Kidney tubule cell (primary cell): ENCODE data around the gene SH3RF3.
A peak's percentile ranks its signal among the peaks of the same experiment; 100 is the strongest.

Experiments
- DNase-seq: peaks from one replicate; pipeline ENCODE4 v3.0.0-alpha.2; 2018; ENCODE audit warnings: low spot score

SH3RF3 gene

DNA sequence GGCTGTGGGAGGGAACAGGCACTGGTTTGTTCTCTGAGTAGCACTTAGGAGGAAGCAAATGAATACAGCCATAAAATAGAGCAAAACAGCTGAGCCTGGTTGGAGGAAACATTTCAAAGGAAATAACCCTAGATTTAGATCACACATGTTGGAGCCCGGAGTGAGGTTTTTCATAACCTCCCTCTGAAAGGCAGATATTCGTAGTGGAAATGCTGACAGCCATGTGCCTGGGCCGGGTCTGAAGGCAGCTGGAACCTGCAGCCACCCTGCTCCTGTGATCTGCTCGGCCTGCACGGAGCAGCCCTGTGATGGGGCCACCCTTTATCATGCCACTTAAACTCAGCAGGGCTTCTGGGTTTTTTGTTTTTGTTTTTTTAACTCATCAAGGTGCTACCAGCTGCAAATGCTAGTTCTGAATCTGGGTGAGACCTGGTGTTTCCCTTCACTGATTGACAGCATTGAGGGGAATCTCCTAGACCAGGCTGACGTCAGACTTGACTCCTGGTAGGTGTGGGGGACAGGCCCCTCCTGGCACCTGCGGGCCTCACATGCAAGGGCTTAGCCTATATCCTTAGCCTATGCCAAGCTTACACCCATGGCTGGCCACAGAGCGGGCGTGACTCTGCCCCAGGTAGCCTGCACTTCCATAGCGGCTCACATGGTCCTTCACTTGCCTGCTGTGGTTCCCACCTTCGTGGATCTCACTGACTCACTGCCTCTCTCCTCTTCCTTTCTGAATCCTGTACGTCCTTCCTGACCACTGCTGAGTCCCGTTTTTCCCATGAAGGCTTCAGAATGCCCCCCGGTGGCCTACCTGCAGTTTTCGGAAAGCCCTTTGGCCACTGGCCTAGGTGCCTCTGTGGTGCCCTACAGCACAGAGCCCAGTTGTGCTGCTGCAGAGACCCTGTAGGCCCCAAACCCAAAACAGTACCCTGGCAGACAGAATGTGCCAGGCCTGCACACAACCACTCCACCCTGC is 267.5 kb downstream of the SH3RF3 start:
- no peak for DNase-seq

DNA sequence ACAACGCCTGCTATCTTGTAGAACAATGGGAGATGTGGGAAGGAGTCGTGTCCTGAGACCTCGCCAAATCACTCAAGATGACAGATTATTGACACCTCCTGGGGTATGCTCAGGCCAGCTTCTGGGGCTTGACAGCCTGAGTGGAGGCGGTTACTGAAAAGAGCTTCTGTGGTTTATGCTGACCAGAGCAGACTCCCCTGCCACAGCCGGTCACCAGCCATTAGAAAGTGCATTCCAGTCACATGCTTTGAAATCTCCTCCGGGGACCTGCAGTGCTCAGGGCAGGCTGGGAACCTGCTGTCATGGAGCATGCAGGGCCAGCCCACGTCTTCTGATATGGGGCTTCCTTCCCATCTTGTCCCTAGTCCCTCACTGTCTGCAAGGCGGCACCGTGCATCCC is 268.9 kb downstream of the SH3RF3 start:
- no peak for DNase-seq

DNA sequence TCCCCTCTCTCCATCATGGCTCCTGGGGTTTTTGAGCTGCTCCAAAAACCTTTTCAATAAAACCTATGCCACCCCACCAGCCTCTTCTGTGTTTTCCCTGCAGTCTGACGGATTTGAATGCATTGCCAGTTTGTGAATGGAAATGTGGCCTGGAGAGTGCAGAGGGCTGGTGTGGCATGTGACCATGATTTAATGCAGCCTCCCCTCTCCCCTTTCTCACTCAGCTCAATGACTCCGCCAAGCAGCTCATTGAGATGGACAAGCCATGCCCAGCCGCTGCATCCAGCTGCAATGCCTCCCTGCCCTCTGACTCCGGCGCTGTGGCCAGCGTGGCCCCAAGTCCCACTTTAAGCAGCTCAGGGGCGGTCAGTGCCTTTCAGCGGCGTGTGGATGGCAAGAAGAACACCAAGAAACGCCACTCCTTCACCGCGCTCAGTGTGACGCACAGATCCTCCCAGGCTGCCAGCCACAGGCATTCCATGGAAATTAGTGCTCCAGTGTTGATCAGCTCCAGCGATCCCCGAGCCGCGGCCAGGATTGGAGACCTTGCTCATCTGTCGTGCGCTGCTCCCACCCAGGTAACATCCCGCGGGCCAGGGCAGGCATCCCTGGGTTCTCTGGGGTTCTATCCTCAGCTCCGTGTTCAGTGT is 269.5 kb downstream of the SH3RF3 start:
- peak; percentile 38 for DNase-seq

DNA sequence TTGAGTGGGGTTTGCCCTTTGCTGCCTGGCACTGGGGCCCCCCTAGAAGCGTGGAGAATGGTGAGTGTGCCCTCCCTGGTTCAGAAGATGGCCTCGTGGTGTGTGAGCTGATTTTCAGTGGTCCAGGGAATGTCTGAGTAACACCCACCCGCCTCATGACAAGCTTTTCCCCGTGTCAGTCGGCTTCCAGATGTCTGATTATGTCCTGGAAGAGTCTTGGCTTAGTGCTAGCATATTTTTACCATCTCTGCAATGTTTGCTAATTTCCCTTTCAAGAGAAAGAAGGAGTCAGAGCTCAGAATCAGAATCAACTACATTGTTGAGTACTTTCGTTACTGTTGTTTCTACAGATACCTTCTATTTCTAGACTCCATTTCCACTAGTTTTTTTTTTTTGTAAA is 270.1 kb downstream of the SH3RF3 start:
- no peak for DNase-seq

DNA sequence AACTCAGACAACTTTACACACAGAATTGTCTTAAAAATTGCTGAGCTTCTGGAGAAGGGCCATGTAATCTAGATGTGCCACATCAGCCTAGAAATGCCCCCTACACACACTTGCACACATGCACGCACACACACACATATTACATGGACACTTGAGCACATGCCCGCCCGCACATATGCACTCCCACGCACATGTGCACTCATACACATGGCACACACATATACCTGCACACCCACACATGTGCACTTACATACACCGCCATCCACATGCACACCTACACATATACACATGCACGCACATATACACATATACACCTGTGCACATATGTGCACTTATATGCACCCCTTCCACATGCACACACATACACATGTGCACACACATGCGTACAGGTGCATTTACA is 271.1 kb downstream of the SH3RF3 start:
- DNase-seq, result no peak

DNA sequence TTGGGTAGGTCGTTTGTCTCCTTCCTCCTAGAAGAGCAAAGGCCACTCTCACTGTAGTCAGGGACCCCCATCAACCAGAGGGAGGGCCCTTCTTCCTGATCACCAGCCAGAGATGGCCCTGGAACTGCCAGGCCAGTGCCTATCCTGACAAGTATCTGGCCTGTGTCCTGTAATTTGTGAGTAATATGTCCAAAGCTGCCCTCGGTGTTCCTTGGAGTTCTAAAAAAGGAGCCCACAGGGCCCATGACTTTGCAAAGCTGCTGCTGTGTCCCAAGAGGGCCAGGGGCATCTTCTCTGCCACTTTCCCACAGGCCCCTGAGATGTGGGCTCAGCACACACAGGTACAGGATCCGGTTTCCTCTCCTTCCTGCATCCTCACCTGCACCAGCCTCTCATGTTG is 272.4 kb downstream of the SH3RF3 start:
- no peak for DNase-seq

DNA sequence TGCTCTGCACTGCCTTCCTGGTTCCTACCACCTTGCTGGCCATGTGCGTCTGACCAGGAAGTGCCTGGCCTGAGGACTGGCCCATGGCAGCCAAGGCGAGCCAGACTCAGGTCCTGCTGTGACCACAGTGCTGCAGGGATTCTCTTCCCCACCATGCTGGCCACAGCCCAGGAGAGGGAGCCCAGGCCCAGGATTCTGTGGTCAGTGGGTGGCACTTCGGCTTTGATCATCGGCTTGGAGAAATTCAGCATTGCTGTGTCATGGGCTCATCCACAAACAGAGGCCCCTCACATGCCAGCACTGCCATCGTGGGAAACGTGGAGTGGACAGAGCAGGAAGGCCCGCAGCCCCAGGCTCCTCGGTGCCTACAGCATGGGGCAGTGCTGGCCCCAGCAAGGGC is 273.2 kb downstream of the SH3RF3 start:
- DNase-seq, result peak; percentile 58

DNA sequence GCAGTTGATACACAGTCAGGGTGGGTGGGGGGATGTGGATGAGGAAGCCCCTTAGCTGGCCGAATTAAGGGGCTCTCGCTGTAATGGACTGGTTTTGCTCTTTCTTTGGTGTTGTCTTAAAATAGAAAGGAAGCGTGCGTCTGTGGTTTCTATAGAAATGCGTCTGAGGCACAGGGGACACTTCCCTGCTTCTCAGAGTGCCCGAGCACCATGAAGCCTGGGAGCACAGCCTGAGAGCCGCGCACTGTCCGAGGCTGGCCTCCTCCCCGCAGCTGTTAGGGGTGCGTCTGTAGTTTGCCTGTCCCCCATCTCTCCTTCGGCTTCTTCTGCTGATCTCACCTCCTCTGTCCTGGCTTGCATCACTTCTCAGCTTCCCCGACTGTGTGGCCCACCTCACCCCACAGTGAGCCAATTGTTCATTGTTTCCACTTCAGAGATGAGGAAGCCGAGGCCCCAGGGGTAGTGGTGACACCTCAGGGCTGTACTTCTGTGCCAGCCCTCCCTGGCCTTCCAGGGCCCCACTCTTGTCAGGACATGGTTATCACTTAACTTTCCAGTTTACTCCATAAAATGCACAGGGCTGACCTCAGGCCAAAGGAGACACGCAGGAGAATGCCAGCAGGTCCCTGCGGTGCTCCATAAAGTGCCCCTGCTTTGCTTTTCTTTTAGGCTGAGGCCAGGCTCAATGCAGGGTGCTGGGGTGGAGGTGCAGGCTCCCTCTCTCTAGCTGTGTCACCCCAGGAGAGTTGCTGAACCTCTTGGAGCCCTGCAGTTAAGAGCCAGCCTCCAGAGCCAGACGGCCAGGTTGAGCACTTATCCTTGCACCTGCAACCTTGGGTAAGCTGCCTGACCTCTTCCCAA is 274.2 kb downstream of the SH3RF3 start:
- no peak for DNase-seq

DNA sequence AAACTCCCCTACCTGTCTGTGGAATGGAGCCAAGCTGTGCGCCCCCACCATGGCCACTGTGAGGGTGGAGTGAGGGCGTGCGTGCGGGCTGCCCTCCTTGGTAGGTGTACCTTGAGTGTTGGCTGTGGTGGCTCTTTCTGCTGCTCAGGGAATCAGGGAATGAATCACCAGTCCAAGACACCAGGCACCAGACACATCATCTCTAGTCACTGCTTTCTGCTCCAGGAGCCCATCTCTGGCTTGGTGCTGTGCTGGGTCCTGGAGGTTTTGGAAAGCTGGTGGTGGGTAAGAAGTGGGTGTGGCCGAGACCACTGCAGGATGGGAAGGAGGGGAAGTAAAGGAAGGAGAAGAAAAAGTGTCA is 274.8 kb downstream of the SH3RF3 start:
- no peak for DNase-seq

DNA sequence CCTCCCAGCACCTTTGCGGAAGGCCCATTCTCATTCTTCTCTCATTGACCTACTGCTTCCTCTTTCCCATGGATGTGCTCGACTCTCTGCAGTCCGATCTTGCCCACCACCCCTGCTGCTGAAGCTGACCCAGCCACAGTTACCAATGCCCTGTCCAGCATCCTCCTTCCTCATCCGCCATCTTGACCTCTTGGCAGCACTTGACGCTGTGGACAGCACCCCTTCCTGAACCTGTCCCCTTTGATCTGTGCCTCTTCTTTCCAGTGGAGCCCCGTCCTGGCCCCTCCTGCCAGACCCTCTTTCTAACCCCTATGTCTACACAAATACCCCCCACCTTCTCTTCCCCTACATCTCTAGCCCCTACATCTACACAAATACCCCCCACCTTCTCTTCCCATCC is 275.7 kb downstream of the SH3RF3 start:
- DNase-seq, result no peak

DNA sequence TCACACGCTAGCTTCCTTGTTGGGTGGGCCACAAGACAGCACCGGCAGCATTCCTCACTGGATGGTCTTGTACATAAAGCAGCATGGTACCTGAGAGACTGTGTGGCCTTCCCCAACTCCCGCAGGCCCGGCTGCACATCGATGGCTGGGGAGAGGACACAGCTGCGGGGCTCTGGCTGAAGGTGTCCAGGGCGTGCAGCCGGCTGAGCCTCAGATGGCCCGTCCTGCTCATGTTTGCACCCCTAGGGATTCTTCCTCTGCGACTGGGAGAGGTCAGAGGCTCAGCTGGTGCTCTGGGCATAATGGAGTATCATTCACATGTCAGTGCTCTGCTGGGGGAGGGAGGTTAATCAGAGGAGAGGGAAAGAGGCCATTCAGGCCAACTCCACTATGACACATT is 276.9 kb downstream of the SH3RF3 start:
- DNase-seq, result no peak

DNA sequence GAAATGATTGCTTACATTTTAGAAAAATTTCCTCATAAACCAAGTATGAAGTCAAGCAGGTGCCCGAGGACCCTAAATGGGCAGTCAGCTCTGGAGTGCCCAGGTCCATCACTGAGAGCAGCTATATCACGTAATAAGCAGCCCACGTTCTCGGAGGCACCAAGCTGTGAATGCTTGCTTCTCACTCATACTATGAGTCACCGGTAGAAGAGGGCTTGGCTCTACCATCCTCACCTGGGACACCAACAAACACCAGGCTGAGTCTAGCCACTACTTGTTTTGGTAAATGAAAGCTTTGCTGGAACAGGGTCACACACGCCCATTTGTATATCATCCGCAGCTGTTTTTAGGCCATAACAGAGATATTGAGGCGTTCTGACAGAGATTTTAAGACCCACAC is 277.3 kb downstream of the SH3RF3 start:
- no peak for DNase-seq

DNA sequence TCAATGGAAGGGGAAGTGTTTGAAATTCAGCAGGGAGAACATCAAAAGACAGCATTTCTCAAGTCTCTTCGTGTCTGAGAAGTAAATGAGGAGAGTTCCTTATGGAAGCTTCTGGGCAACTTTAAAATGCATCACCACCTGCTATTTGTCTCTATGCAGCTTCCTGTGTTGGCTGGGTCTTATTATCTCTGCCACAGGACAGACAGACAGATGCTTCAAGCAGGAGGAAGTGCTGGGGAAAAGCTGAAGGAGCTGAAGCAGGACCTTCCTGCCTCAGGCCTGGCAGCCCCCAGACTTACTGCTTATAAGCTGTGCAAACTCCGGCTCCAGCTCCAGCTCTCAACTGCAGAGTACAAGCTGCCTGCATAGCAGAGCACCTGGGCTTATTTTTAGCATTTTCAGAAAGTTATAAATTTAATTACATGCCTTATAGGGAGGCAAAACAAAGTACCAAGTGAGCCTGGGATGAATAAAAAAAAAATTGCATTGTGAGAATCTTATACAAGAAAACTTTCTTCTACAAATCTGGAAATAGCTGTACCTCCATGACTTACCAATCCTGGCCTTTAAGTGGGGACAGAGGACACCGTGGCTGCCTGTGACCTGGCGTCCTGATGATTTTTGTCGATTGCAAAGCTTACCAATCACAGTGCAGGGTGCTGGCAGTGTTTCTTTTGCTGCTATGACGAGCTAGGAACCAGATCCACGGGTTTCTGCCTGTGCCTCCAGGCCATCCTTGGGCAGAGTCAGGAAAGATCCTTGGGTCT is 278.5 kb downstream of the SH3RF3 start:
- no peak for DNase-seq

DNA sequence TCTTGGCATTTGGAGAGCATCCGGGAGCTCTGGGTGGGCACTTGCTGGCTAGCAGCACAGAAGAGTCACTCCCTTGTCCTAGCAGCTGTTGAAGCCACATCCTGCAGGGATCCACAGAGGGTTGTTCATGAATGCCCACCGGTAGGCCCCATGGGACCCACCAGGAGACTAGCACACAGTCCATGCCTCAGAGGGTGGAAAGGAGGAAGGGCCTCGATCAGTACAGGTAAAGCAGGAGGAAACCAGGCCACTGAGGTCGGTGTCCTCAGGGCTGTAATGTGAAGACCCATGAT is 279.0 kb downstream of the SH3RF3 start:
- no peak for DNase-seq

DNA sequence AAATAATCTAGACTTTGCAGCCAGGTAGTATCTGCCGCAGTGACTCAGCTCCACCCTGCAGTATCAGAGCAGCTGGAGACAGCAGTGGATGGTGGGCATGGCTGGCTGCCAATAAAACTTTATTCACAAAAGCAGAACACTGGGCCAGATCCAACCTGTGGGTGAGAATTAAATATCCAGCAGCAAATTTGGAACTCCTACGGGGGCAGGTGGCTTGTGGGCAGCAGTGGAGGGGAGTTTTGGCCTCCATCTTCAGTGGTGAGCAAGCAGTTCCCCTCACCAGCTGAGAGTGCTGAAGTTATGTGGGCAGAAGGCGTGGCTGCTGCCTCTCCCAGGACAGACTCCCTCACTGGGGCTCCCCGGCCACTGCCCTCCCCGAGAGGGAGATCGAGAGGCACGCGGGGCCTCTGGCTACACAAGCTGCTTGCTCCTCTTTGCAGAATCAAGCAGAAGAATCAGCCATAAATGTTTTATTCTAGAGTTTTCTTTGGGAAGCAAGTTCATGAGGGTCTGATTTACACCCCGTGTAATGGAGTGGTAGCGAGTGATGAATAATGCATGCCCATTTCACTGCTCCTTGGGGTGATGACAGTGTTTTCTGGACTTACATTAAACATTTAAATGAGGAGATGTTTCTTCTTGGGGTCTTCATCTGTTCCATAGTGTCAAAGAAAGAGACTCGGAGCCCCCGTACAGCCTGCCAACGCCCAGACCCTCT is 280.5 kb downstream of the SH3RF3 start:
- DNase-seq, result peak; percentile 2

DNA sequence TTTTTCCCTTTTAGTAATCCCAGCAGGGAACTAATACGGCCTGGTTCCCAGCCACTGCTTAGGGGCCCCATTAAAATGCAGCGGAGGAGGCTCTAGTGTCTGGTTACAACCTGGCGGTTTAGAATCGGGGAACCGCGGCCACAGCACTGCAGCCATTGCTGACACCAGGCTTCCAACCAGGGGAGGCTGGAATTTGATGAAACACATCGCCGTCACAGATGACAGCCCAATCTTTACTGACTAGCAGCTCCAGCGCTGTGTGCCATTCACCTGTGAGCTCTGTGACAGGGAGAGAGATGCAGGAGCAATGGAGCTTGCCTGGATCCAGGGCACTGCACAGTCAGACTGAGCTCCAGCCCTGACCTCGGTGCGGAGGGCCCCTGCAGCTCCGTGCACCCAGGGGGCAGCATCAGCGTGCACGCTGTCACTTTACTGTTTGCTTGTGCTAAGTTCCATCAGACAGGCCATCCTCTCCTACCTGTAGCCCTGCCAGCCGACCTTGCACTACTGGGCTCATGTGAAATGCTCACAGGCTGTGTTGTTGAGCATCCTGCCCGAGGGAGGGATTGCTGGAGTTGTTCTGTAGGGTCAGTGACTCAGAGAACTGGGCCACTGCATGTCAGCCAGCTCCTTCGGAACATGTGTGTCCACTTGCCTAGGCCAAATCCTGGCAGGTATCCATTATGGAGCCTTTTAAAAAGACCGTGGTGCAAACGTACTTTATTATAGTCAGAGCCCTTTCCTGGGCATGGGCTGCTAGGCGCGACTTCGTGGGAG is 281.2 kb downstream of the SH3RF3 start:
- DNase-seq, result peak; percentile 57

DNA sequence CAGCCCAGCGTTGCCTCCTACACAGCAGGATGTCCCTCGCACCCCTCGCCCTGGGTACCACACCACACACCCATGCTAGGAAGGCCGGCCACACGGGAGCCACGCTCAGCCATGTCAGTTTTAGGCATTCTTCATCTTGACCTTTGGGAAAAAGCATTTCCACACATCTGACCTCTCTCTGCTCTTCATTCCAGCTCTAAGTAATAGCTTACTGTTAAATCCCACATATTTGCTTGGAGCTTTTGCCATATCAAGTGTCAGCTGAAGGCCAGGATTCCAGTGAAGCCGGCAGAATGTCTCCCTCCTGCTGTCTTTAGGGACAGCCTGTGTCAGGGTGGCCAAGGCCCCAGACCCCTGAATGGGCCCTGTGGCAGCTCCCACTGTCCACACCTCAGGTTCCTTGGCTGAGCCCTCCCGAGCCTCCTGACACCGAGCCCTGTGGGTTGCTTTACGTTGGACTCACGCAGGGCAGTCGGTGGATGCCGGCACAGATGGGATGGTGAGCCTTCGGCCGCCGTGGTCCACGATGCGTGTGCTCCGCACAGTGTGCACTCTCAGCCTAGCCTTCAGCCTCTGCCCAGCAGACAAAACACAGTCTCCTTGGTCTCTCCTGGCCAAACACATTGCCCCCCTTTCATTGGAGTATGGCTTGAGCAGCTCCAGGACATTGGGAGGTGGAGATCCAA is 282.8 kb downstream of the SH3RF3 start:
- DNase-seq, result no peak

DNA sequence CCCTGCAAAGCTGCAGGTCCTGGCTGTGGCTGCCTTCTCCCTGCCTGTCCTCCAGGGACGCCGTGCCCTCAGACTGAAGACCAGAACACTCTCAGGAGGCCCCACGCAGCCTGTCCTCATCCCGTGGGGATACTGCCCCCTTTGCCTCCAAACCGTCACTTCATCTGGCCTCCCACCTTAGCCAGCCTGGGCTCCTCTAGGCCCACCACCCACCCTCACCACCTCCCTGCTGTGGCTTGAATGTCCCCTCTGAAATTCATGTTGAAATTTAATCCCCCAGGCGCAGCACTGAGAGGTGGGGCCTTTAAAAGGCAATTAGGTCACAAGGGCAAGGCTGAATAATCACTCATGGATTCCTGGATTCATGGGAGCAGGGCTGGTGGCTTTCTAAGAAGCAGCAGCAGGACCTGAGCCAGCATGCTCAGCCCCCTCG is 286.6 kb downstream of the SH3RF3 start:
- no peak for DNase-seq

DNA sequence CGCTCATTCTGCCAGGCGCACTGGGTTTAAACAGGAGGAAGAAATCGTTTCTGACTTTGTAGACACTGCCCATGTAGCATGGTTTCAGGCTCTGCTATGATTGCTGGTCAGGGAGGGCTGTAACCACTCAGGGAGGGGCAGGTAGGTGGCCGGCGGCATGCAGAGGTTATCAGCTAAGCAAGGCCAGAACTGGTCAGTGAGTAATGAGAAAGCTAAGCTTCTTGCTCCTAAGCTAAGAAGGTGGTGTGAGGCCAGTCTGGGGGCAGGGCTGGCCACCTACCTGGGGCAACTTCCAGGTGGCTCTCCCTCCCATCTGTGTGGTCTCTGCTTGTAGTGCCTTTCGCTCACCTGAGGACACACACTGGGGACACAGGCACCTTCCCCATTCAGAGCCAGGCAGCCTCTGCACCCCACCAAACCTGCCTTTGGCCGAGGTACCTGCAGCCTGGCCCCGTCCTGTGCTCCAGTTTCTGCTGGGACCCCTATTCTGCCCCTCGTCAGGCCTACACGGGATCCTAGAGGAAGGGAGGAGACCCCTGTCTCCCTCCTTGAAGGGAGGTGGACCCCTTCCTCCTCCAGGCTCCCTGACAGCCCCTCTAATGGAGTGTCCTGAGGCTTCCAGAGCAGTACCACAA is 288.8 kb downstream of the SH3RF3 start:
- no peak for DNase-seq
